ENCODE measurements around the gene KNSTRN.
A peak's percentile ranks its signal among the peaks of the same experiment; 100 is the strongest.

KNSTRN gene

DNA sequence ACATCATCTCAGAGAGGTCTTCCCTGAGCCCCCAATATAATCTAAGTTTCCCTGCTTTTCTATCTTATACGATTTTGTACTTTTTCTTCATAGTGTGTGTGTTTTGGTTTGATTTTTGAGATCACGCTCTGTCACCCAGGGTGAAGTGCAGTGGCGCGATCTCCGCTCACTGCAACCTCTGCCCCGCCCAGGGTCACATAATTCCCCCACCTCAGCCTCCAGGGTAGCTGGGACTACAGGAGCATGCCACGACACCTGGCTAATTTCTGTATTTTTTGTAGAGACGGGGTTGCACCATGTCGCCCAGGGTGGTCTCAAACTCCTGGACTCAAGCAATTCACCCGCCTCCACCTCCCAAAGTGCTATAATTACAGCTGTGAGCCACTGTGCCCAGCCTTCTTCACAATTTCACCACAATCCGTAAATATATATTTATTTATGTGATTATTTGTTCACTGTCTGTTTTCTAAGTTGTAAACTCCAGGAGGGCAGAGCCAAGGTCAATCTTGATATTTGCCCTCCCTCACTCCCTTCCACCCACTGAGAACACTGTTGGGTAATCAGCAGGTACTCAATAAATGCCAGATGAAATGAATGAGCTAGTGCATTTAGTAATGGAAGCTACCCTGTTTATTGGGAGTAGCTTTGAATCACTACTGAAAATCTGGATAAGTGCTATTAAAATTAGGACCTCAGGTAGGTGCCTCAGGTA is 547 bp upstream of the KNSTRN start:
- Histone ChIP-seq H3K27ac (ENCODE audit: extremely low read depth, low read depth, low read length) (no peak overlapping the region), H3K4me3 (ENCODE audit: low read depth, low read length) (no peak overlapping the region), H3K4me1 (ENCODE audit: control insufficient read depth, insufficient read depth, low read length) (no peaks in the 10 kb centered on the region), H3K9me3 (ENCODE audit: control insufficient read depth, insufficient read depth, low read depth, low read length) (no peaks in the 10 kb centered on the region), H3K36me3 (ENCODE audit: control insufficient read depth in 2 of 2, insufficient read depth in 1 of 2, low read length in 2 of 2) (peaks cover 3 to 24% of the 10 kb centered on the region in 2 experiments; a peak in 2 of 3 replicates)
- CTCF ChIA-PET, result interaction anchor here (0.9 to 2.1 kb wide), 2 partner anchors 10 to 13 kb away, joined by 3 to 7 read pairs; no protein-coding TSS in a partner anchor
- 0 out of 2 replicates have a peak, but pooled peaks have one; percentile 20 for TF ChIP-seq ZNF24 (tag by site-specific recombination; IDR thresholded peaks at IDR 0.05)
- TF ChIP-seq, protein P1, sequence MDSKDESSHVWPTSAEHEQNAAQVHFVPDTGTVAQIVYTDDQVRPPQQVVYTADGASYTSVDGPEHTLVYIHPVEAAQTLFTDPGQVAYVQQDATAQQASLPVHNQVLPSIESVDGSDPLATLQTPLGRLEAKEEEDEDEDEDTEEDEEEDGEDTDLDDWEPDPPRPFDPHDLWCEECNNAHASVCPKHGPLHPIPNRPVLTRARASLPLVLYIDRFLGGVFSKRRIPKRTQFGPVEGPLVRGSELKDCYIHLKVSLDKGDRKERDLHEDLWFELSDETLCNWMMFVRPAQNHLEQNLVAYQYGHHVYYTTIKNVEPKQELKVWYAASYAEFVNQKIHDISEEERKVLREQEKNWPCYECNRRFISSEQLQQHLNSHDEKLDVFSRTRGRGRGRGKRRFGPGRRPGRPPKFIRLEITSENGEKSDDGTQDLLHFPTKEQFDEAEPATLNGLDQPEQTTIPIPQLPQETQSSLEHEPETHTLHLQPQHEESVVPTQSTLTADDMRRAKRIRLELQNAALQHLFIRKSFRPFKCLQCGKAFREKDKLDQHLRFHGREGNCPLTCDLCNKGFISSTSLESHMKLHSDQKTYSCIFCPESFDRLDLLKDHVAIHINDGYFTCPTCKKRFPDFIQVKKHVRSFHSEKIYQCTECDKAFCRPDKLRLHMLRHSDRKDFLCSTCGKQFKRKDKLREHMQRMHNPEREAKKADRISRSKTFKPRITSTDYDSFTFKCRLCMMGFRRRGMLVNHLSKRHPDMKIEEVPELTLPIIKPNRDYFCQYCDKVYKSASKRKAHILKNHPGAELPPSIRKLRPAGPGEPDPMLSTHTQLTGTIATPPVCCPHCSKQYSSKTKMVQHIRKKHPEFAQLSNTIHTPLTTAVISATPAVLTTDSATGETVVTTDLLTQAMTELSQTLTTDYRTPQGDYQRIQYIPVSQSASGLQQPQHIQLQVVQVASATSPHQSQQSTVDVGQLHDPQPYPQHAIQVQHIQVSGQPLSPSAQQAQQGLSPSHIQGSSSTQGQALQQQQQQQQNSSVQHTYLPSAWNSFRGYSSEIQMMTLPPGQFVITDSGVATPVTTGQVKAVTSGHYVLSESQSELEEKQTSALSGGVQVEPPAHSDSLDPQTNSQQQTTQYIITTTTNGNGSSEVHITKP (tag by site-specific recombination; IDR thresholded peaks at IDR 0.05), result peak; percentile 46; the same call in 1 of the 2 replicates
- TF ChIP-seq SP7 (tag by site-specific recombination; IDR thresholded peaks at IDR 0.05), result no peak
- TF ChIP-seq ZNF324 (tag by site-specific recombination; IDR thresholded peaks at IDR 0.05), result no peak
- TF ChIP-seq ZIC2 (tag by site-specific recombination; IDR thresholded peaks at IDR 0.05), result peak; percentile 65
- POLR2A ChIA-PET, result interaction anchor here (0.6 to 1.6 kb wide), 6 partner anchors 10 to 59 kb away, joined by 3 to 11 read pairs (median 4); partner anchors contain the start of gene IVD

DNA sequence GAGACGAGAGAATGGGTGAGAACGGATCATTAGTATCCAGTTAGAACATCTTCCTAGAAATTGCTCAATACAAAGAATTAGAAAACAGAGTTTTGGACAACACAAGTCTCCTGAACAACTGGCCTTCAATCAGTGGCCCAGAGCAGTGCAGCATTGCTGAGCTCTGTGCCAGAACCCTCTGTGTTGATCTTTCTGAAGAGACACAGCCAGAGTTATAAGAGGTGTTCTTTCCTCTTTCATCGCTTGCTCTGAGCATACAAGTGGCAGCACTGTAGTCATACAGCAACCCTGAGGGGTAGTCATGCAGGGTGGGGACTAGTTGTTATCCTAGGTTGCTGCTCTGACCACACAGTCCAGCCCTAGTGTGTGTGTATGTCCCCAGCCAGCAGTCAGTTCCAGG is 4.0 kb downstream of the KNSTRN start:
- Histone ChIP-seq H3K4me3 (ENCODE audit: low read depth, low read length) (no peak overlapping the region), H3K27ac (ENCODE audit: extremely low read depth, low read depth, low read length) (no peak overlapping the region), H3K4me1 (ENCODE audit: control insufficient read depth, insufficient read depth, low read length) (no peaks in the 10 kb centered on the region), H3K9me3 (ENCODE audit: control insufficient read depth, insufficient read depth, low read depth, low read length) (no peaks in the 10 kb centered on the region), H3K36me3 (ENCODE audit: control insufficient read depth in 2 of 2, insufficient read depth in 1 of 2, low read length in 2 of 2) (peaks cover 16 to 66% of the 10 kb centered on the region in 2 experiments)
- ChIA-PET CTCF (interaction anchor here (0.6 kb wide), 1 partner anchor 471 kb away, joined by 3 read pairs; no protein-coding TSS in a partner anchor), POLR2A (interaction anchor here (1.4 to 2.2 kb wide), 2 partner anchors 10 to 19 kb away, joined by 6 to 9 read pairs; partner anchors contain the start of gene IVD)
- TF ChIP-seq ZNF610 (tag by site-specific recombination; IDR thresholded peaks at IDR 0.05; ENCODE audit: borderline replicate concordance) (no peak), IKZF3 (tag by site-specific recombination; IDR thresholded peaks at IDR 0.05) (no peak), ZNF747 (tag by site-specific recombination; IDR thresholded peaks at IDR 0.05) (no peak), ZNF10 (tag by site-specific recombination; IDR thresholded peaks at IDR 0.05) (no peak), SETDB1 (IDR thresholded peaks at IDR 0.05; ENCODE audit: insufficient read length, low read length) (no peak), ZNF544 (tag by site-specific recombination; IDR thresholded peaks at IDR 0.05) (no peak)
- TF ChIP-seq, protein P2, sequence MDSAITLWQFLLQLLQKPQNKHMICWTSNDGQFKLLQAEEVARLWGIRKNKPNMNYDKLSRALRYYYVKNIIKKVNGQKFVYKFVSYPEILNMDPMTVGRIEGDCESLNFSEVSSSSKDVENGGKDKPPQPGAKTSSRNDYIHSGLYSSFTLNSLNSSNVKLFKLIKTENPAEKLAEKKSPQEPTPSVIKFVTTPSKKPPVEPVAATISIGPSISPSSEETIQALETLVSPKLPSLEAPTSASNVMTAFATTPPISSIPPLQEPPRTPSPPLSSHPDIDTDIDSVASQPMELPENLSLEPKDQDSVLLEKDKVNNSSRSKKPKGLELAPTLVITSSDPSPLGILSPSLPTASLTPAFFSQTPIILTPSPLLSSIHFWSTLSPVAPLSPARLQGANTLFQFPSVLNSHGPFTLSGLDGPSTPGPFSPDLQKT (IDR thresholded peaks at IDR 0.05; ENCODE audit: borderline replicate concordance, low read depth, low read length), result no peak
- TF ChIP-seq, protein P3, sequence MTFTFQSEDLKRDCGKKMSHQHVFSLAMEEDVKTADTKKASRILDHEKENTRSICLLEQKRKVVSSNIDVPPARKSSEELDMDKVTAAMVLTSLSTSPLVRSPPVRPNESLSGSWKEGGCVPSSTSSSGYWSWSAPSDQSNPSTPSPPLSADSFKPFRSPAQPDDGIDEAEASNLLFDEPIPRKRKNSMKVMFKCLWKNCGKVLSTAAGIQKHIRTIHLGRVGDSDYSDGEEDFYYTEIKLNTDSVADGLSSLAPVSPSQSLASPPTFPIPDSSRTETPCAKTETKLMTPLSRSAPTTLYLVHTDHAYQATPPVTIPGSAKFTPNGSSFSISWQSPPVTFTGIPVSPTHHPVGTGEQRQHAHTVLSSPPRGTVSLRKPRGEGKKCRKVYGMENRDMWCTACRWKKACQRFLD (tag by site-specific recombination; IDR thresholded peaks at IDR 0.05), result no peak
